ENCODE measurements around the gene SLC8A3.

GRCh38 chr14:70123796-70124195 lies 65.0 kb downstream of the SLC8A3 start:
- no peak for TF ChIP-seq CTCF (conservative IDR thresholded peaks at IDR 0.05; ENCODE audit: low read length)
- no peak for TF ChIP-seq EZH2phosphoT487 (IDR thresholded peaks at IDR 0.05; ENCODE audit: borderline replicate concordance)

Measured in Loucy (cell line).